Hematopoietic multipotent progenitor cell (in vitro differentiated cells): ENCODE results near the gene KRTCAP2. TPM values are rescaled to one million over a fixed set of nuclear protein-coding genes. Genes with fewer than 3 reads are reported as not detected.

ENCODE experiments used
- DNase-seq, 3 donors: peaks; one replicate each; pipeline ENCODE4 v3.0.0-alpha.2; 2011 to 2015; ENCODE audit warnings: low read depth in 2 of 3, low spot score in 2 of 3
- total RNA-seq: library from RNA; depleted of rRNA; stranded (reverse); fragments of >200 nt; gene quantifications from one replicate; pipeline ENCODE4 v1.2.3, GENCODE V29; 2012

KRTCAP2 gene
- total RNA-seq, 1 donor: 194 TPM

- DNase-seq: no peak
Observed at GRCh38 chr1:155136748-155137147, 36.4 kb downstream of the KRTCAP2 start.

GRCh38 chr1:155135415-155136028, 37.6 kb downstream of the KRTCAP2 start, which contains the start of gene SLC50A1:
SLC50A1 (plus strand) TSS chr1:155135852; CDS start chr1:155135912, 60 bp downstream.
- peak; percentile 80 to 93 (median 93) for DNase-seq

- peak in 1 of 3 donors; percentile 36 for DNase-seq
Observed at GRCh38 chr1:155134880-155135414, 38.2 kb downstream of the KRTCAP2 start.

GRCh38 chr1:155134322-155134721, 38.8 kb downstream of the KRTCAP2 start:
- no peak for DNase-seq

DNA sequence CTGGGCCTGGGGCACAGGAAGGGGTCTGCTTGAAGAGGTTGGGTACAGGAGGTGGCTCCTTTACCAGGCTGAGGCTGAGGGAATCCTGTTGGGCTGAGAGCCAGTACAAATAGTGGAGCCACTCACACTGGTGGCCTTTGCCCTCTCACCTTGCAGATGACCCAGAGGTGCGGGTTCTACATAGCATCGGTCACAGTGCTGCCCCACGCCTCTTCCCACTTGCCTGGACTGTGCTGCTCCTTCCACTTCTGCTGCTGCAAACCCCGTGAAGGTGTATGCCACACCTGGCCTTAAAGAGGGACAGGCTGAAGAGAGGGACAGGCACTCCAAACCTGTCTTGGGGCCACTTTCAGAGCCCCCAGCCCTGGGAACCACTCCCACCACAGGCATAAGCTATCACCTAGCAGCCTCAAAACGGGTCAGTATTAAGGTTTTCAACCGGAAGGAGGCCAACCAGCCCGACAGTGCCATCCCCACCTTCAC, 39.3 kb downstream of the KRTCAP2 start:
- DNase-seq: no peak

DNA sequence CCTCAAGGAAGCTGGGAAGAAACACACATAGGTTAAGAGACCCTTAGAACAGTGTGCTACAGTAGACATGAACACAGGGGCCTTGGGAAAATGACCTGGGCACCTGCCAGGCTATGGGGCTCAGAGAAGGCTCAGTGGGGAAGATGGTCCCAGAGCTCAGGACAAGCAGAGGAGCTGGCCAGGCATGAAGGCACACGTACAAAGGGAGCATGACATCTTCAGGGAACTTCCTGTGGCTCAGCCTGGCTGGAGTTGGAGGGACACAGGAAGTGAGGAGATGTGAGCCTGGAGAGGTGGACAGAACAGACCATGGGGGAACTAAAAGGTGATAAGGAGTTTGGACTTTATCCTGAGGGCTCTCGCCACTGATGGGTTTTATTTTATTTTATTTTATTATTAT, 41.2 kb downstream of the KRTCAP2 start:
- no peak for DNase-seq

DNA sequence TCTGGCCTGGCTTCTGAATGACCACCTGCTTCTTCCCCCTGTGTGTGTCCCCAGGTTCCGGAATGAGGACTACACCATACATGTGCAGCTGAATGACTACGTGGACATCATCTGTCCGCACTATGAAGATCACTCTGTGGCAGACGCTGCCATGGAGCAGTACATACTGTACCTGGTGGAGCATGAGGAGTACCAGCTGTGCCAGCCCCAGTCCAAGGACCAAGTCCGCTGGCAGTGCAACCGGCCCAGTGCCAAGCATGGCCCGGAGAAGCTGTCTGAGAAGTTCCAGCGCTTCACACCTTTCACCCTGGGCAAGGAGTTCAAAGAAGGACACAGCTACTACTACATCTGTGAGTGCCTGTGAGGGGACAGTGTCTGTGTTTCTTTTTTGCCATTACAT, 41.8 kb downstream of the KRTCAP2 start:
- no peak for DNase-seq

DNA sequence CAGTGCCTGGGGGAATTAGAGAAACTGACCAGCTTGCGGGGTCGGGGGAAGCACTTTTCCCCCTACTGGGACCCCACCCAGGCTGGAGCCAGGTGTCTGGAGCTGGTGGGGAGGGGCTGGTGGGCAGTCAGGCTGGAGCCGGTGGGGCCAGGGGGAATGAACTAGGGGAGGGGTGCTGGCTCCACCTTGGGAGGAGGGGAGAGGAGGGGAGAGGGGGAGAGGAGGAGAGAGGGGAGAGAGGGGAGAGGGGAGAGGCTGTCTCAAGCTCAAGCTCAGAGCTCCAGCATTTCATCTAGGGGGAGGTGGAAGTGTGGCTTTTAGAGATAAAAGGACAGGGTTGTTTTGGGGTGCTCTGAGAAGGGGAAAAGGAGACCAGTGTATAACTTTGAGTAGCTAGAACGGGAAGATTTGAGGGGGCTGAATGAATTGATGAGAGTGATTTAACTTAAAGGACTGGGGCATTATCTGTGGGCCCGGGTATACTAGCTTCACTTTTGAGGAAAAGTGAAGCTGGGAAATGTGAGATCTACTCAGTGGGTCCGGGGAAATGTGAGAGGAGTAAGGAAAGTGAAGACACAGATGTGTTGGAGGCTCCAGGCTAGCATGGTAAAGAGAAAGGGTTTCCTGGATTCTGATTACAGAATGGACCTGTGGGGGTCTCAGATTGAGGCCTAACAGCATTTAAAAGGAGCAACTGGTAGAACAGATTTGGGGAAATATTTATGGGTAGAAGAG, 42.7 kb downstream of the KRTCAP2 start:
- DNase-seq: peak in 1 of 3 donors; percentile 39

DNA sequence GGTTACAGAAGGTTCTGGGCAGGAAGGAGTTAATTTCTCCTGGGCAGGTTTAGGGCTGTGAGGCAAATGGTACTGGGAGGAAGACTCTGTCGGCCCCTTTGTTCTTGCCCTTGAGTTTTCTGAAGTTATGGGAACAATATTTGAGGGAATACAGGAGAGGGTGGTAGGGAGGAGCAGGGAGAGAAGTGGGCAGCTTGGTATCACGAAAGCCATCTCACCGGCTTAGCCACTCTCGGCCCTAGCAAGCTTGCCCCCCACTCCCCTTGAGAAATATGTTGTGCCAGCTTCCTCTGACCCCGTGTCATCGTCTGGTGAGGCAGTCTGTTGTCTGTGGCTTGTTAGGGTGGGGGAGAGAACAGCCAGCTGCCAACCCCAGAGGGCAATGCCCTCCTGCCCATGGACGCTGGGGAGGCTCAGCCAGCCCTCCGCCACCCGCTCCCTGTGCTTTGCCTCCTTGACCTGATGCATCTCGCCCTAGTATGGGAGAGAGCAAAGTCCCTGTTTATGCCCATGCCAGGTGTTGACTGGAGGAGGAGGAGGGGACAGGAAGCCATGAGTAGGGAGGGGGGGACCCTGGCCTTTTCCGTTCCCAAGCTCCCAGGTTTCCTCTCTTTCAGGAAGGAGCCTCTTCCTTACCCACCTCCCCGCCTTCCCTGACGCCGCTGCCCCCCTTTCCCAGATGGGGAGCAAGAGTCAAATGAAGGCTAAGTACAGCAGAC, 44.2 kb downstream of the KRTCAP2 start:
- no peak for DNase-seq

DNA sequence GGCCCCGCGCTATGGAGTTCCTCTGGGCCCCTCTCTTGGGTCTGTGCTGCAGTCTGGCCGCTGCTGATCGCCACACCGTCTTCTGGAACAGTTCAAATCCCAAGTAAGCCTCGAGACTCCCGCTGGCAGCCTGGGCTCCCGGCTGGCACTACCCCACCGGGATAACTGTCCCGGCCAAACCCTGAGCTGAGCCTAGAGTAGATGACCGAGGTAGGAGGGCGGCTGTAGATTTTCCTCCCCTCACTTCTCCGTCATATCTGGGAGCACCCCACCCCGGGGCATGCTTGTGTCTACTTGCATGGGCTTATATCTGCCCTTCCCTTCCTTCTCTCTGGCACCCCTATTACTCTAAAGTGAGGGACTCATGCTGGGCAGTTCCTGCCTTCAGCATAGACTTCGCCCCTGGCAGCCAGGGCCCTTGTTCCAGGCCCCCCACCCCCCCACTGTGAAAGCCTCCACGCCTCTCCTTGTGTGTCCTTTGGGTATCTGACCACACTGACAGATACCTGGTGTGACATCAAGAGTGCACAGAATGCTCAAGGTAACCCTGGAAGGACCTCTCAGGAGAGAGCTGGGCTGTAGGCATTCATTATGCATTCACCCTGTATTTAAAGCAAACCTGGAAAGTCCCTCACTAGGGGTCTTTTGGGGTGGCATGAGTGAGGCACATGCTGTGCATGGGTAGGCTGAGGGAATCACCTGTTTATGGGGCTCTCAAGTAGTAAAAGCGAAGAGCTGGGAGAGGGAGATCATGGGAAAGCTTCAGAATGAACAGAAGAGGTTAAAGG, 44.9 kb downstream of the KRTCAP2 start:
- no peak for DNase-seq

DNA sequence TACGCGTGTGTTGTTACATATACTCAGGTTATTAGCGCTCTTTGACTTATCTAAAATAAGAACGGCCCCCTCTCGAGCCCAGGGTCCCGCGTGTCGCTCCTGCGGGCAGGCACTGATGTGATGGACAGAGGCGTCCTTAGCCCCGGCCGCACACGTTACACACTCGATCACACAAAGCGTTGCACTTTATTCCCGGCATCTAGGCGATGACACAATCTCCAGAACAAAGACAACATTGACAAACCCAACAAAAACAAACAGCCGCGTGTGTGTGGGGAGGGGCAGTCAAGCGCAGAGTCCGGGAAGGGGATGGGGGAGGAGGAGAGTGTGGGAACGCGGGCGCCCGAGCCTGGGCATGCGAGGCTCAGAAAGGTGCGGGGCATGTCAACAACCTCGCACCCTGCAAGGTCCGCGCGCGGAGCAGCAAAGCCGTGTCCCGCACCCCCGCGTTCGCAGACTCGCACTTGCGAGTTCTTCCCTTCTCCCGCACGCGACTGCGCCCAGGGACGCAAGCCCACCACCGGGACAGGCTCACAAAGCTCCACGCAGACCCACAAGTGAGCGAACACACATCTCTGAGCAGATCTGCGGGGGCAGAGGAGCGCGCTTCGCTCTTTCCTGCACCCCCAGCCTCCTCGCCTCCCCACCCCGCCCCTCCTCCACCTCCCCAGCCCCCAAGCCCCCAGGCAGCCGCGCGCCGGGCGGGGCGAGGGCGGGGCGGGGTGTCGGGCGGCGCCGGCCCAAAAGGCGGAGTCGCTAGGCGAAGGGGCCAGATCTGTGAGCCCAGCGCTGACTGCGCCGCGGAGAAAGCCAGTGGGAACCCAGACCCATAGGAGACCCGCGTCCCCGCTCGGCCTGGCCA, 45.8 kb downstream of the KRTCAP2 start, which contains the start of gene EFNA1:
EFNA1 (plus strand) TSS at position 772 of the 862 bp plus-strand sequence. CDS start 102 bp downstream, outside the sequence.
- peak in 1 of 3 donors; percentile 48 for DNase-seq

DNA sequence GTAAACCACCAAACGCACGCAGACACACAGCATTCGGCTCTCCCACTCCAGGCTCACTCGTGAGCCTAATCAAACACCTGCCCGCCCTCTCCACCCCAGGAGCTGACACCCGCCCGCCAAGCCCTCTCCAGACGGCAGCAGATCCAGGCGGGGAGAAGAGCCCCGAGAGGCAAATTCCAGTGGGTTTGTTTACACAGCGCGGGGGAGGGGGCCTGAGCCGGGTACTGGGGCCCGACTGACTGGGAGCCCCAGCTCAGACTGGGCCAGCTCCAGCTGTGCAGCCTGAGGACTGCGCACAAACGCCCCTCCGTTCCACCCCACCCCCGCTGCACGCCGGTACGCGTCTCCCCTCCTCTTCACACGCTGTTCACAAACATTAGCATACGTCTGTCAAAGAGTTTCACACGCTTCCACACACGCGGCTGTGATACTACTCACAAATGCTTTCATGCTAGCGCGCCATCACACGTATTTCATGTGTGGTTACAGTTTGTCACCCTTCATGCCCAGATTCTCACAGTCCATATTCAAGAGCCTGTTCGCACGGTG, 46.5 kb downstream of the KRTCAP2 start:
- DNase-seq: peak in 1 of 3 donors; percentile 69

DNA sequence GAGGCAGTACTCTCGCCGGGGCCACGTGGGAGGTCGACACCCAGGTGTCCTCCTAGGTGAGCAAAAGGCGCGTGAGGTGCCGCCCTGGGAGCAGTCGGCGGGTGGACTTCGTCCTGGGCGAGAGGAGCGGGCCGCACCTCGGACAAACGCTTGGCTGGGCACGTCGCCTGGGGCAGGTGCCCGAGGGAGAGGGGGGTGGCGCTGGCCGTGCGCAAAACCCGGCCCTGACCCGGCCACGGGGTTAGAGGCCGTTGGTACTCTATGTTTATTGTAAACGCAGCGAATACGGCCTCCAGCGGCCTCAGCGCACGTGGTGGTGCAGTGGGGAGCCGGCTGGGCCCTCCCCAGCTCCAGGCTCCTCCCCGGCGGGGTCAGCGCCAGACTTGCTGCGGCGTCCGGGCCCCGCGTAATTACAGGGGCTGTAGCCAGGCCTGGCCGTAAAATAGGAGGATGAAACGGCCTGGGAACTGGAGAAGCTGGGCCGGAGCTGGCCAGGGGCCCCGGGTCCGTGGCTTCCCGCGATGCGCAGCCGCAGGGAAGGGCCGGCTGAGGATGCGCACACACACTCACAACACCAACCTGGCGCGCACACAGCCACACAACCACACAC, 47.1 kb downstream of the KRTCAP2 start:
- DNase-seq: no peak

DNA sequence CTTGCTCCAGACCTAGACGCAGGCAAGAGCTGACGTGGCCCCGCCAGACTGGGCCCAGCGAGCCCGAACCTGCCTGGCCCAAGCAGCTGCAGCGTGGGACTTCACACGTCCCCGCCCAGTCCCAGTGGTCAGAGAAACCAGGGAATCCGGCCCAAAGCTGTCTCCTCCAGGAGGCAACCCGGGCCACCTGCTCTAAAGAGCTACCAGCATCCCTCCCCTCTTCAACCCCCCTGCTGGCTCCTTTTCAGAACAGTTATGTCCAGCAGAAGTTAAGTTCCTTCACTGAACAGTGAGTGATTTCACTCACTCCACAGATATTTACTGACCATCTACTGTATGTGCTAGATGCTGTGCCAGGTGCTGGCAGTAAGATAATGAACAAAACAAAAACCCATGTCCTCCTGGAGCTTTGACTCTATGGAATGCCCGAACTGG, 47.6 kb downstream of the KRTCAP2 start:
- DNase-seq: no peak

DNA sequence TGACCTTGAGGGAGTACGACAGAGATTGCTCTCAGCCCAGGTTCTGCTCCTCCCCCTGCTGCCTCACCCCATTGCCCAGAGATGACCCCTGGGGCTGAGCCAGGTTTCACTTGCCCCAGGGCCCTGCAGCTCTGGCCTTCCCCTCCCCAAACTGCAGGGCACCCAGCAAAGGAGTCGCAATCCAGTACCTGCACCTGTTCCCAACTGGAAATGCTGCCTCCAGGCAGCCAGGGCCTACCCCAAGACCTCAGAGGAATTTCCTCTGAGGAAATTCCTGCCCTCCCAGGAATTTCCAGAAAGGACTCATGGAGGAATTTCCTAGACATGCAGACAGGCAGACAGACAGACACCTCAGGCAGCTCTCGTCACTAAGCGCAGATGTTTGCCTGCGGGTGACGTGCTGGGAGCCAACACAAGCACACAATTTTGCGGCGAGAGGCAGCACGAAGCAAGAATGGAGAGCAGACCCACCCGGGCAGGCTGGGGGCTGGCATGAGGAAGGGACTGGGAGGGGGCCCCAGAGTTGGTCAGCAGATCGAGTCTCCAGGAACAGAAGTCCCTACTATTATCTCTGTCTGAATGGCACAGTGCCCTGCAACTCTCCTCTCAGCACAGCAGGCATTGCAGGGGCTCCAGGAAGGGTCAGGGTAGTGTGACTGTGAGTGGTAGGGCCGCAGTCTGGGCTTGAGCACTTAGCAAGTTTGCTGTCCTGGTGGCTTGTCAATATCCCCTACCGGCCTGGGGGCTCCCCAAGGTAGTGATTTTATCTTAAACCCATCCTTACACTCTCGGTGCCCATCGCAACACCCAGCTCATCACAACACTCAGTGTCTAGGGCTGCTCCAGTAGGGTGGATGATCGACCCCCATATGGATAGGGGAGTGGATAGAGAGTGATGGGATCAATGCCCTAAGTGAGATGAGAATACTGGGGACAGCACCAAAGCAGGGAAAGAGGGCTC, 48.3 kb downstream of the KRTCAP2 start:
- no peak for DNase-seq

- DNase-seq: no peak
Observed at GRCh38 chr1:155123801-155124200, 49.3 kb downstream of the KRTCAP2 start.

- DNase-seq: no peak
Observed at GRCh38 chr1:155122308-155122707, 50.8 kb downstream of the KRTCAP2 start.
